ENCODE data around the gene OSGEP.

- TF ChIP-seq CTCF (IDR thresholded peaks at IDR 0.05) (no peak), EZH2phosphoT487 (IDR thresholded peaks at IDR 0.05) (no peak), EZH2 (IDR thresholded peaks at IDR 0.05) (no peak)
Measured at GRCh38 chr14:20472536-20473169, 18.0 kb upstream of the OSGEP start.
